MCF 10A (cell line): ENCODE data around the gene SMIM1. TPM values are rescaled to one million over a fixed set of nuclear protein-coding genes. Genes with fewer than 3 reads are reported as not detected.

Source experiments
- BruUV-seq: library from RNA; stranded (reverse); fragments of 400-500 nt; replicated peaks from 2 replicates; lab custom pipeline; 2021; lab: Mats Ljungman, UMichigan
- CTCF ChIA-PET: fragments of 300-600 bp; sonication (Branson Sonifier 250); formaldehyde crosslinking; extraction: SDS; loops from one replicate; lab custom pipeline; 2021; ENCODE audit warnings: antibody characterized with exemption, inconsistent platforms; lab: Yijun Ruan, JAX
- POLR2A ChIA-PET: fragments of 300-600, 350-650 bp; sonication (Branson Sonifier 250); formaldehyde crosslinking; extraction: SDS; loops from one replicate; lab custom pipeline; 2020; ENCODE audit warnings: antibody characterized with exemption, inconsistent platforms; lab: Yijun Ruan, JAX
- DNase-seq: peaks from one replicate; pipeline ENCODE4 v3.0.0-alpha.2; 2018; ENCODE audit not compliant: unreplicated experiment
- H3K27ac Mint-ChIP-seq: one replicate; pipeline ENCODE4 v1.8.0; 2022; ENCODE audit warnings: mild to moderate bottlenecking, low read depth, mixed read lengths; ENCODE audit not compliant: unreplicated experiment
- H3K27me3 Mint-ChIP-seq: one replicate; pipeline ENCODE4 v1.8.0; 2022; ENCODE audit warnings: mixed read lengths; ENCODE audit not compliant: insufficient read depth, unreplicated experiment
- H3K36me3 Mint-ChIP-seq: one replicate; pipeline ENCODE4 v1.8.0; 2022; ENCODE audit warnings: mild to moderate bottlenecking, moderate library complexity, mixed read lengths; ENCODE audit not compliant: insufficient read depth, unreplicated experiment
- H3K4me1 Mint-ChIP-seq: one replicate; pipeline ENCODE4 v1.8.0; 2022; ENCODE audit warnings: mixed read lengths; ENCODE audit not compliant: insufficient read depth, unreplicated experiment
- H3K4me3 Mint-ChIP-seq: one replicate; pipeline ENCODE4 v1.8.0; 2022; ENCODE audit warnings: mild to moderate bottlenecking, moderate library complexity, mixed read lengths; ENCODE audit not compliant: unreplicated experiment
- H3K9me3 Mint-ChIP-seq: one replicate; pipeline ENCODE4 v1.8.0; 2022; ENCODE audit warnings: mixed read lengths; ENCODE audit not compliant: unreplicated experiment
- CTCF ChIP-seq: fragments of 200-600 bp; IDR thresholded peaks from one replicate; pipeline ENCODE4 v1.8.0; 2022; ENCODE audit warnings: antibody characterized with exemption, mild to moderate bottlenecking; ENCODE audit not compliant: unreplicated experiment
- intact Hi-C: fragments of 100-400 bp; cut with micrococcal nuclease; formaldehyde crosslinking; loops from 2 replicates; pipeline ENCODE4 v1.14.1; 2022
- total RNA-seq: library from RNA; stranded (reverse); gene quantifications from 2 replicates; pipeline ENCODE4 v1.2.3, GENCODE V29; 2022

The SMIM1 gene
- total RNA-seq, 1 experiment from 2014 or later = not detected

GRCh38 chr1:3811595-3811911 is 39.0 kb downstream of the SMIM1 start:
- Mint-ChIP-seq H3K4me1 (no peaks in the 10 kb centered on the region), H3K27me3 (no peaks in the 10 kb centered on the region), H3K4me3 (no peak overlapping the region), H3K27ac (no peak overlapping the region), H3K9me3 (no peaks in the 10 kb centered on the region), H3K36me3 (peaks cover 21% of the 10 kb centered on the region)
- no peak for TF ChIP-seq CTCF
- CTCF ChIA-PET = interaction anchor here (0.6 kb wide), 1 partner anchor 1100 kb away, joined by 3 read pairs; no protein-coding TSS in a partner anchor
- BruUV-seq = no TSS peak
- DNase-seq = no peak
- POLR2A ChIA-PET = no interaction called here
- intact Hi-C loops = no loop called here

- no TSS peak for BruUV-seq
These were observed 41.5 kb downstream of the SMIM1 start for GRCh38 chr1:3814065-3814464.

GRCh38 chr1:3814771-3815561 is 42.4 kb downstream of the SMIM1 start:
- Mint-ChIP-seq H3K27ac (no peak overlapping the region), H3K4me1 (no peaks in the 10 kb centered on the region), H3K9me3 (no peaks in the 10 kb centered on the region), H3K27me3 (no peaks in the 10 kb centered on the region), H3K36me3 (peaks cover 22% of the 10 kb centered on the region), H3K4me3 (no peak overlapping the region)
- BruUV-seq = TSS peak; percentile 30
- ChIA-PET POLR2A (no interaction called here), CTCF (interaction anchor here (0.7 kb wide), 1 partner anchor 31 kb away, joined by 3 read pairs; no protein-coding TSS in a partner anchor)
- no peak for DNase-seq
- TF ChIP-seq CTCF = no peak
- intact Hi-C loops = no loop called here

More at GRCh38 chr1:3814065-3814464, 41.5 kb downstream of the SMIM1 start:
- Mint-ChIP-seq H3K4me1 (no peaks in the 10 kb centered on the region), H3K36me3 (peaks cover 21% of the 10 kb centered on the region), H3K27ac (no peak overlapping the region), H3K9me3 (no peaks in the 10 kb centered on the region), H3K4me3 (no peak overlapping the region), H3K27me3 (no peaks in the 10 kb centered on the region)
- POLR2A ChIA-PET = no interaction called here
- CTCF ChIA-PET = no interaction called here
- no peak for TF ChIP-seq CTCF
- DNase-seq = no peak
- intact Hi-C loops = no loop called here

GRCh38 chr1:3816331-3817137 is 44.0 kb downstream of the SMIM1 start:
- no peak overlapping the region for H3K4me3 Mint-ChIP-seq
- H3K36me3 Mint-ChIP-seq = peaks cover 33% of the 10 kb centered on the region
- POLR2A ChIA-PET = no interaction called here
- no peaks in the 10 kb centered on the region for H3K4me1 Mint-ChIP-seq
- DNase-seq = no peak
- H3K9me3 Mint-ChIP-seq = no peaks in the 10 kb centered on the region
- H3K27ac Mint-ChIP-seq = no peak overlapping the region
- intact Hi-C loops = no loop called here
- no peaks in the 10 kb centered on the region for H3K27me3 Mint-ChIP-seq
- BruUV-seq = no TSS peak
- CTCF ChIA-PET = no interaction called here
- no peak for TF ChIP-seq CTCF
